GM12872 (cell line): ENCODE data around the gene ADGRF3.

Experiments
- CTCF ChIP-seq: IDR thresholded peaks from 3 replicates; pipeline ENCODE4 v1.5.1; 2011; ENCODE audit warnings: low read depth, mild to moderate bottlenecking, low read length, moderate library complexity; ENCODE audit not compliant: insufficient read depth

ADGRF3 gene

DNA sequence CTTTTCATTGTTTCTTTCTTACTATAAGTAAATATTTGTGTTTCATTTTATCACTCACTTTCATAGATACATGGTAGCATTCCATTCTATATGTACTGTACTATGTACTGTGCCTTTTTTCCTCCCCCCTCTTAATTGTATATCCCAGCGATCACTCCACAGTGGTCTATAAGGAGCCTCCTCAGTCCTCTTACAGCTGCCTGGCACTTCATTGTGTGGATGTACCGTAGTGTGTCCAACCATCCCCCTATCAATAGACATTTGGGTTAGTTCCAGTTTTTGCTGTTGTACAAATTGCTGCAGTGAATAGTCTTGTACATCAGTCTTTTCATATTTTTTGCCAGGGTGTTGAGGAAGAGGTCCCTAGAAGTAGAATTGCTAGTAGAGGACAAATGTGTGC, 33.7 kb upstream of the ADGRF3 start:
- TF ChIP-seq CTCF = no peak

DNA sequence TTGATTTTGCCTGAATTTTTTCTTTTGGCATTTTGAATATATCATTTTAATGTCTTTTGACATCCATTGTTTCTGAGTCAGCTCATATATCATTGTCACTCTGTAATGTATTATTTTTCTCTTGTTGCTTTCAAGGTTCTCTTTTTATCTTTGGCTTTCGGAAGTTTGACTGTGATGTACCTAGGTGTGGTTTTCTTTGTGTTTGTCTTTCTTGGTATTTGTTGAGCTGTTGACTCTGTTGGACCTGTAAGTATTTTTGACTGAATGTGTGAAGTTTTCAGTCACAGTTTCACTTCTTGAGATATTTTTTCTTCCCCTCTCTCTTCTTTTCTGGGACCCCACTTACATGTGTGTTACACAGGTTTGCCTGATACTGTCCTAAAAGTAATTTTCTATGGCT, 30.2 kb upstream of the ADGRF3 start:
- no peak for TF ChIP-seq CTCF

GRCh38 chr2:26366957-26367356, 20.4 kb upstream of the ADGRF3 start:
- TF ChIP-seq CTCF = no peak

- TF ChIP-seq CTCF = no peak
Measured at GRCh38 chr2:26364669-26365068, 18.1 kb upstream of the ADGRF3 start.

DNA sequence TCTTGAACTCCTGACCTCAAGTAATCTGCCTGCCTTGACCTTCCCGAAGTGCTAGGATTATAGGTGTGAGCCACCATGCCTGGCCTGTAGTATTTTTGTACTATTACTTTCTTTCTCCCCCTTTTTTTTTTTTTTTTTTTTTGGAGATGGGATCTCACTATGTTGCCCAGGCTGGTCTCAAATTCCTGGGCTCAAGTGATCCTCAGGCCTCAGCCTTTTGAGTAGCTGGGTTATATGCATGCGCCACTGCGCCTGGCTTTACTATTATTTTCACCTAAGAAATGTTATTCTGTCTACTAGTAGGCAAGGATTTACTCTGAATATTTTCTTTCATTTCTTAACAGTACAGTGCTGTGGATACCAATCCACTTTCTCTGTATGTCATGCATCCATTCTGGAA, 17.4 kb upstream of the ADGRF3 start:
- no peak for TF ChIP-seq CTCF

- TF ChIP-seq CTCF = no peak
Measured at GRCh38 chr2:26363323-26363722, 16.7 kb upstream of the ADGRF3 start.

DNA sequence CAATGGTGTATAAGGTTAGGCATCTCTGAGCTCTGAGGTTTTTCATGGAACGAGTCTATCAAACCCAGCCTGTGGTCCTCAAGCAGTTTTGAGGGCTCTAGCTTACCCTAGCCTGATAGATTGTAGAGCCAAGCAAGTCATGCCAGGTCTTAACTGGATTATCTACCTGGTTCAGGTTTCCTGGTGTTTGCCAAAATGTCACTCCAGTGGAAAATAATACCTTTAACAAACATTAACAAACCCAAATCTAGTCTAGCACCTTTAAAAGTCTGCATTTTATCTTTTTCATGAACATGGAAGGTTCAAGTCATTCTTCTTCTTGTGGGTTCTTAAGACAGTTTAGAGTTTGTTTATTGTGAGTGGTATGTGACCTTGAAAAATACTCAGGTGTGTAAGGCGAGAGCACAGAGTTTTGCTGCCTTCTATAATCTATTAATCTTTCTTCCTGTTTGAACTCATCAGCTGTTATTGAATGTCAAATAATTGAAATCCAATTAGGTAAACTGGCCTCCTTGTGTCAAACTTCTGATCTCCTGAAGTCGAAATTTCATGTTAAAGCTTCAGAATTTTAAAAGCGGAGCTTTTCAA, 13.4 kb upstream of the ADGRF3 start:
- no peak for TF ChIP-seq CTCF

DNA sequence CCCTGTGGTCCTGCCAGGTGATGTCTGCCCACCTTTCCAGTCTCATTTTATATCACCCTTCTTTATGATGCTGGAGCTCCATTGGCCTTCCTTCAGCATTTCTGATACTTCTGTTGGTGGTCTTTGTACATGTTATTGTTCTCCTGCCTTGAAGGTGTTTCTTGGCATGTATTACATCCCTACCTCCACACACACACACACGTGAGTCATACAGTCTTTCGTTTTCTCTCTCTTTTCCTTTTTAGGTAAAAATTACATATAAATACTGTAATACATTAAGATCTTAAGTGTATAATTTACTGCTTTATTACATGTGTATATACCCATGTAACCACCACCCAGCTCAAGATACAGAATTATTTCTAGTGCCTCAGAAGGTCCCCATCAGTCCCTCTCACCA, 10.2 kb upstream of the ADGRF3 start:
- no peak for TF ChIP-seq CTCF
